GM12892 (cell line): ENCODE results near the gene PARP9.

Experiments used
- POLR2A ChIP-seq: IDR thresholded peaks from 2 replicates; pipeline ENCODE4 v1.6.1; 2011; ENCODE audit warnings: low read depth, low read length, control low read depth
- TAF1 ChIP-seq: IDR thresholded peaks from 2 replicates; pipeline ENCODE4 v1.6.1; 2011; ENCODE audit warnings: low read depth, mild to moderate bottlenecking, control low read depth, low read length, borderline replicate concordance

DNA sequence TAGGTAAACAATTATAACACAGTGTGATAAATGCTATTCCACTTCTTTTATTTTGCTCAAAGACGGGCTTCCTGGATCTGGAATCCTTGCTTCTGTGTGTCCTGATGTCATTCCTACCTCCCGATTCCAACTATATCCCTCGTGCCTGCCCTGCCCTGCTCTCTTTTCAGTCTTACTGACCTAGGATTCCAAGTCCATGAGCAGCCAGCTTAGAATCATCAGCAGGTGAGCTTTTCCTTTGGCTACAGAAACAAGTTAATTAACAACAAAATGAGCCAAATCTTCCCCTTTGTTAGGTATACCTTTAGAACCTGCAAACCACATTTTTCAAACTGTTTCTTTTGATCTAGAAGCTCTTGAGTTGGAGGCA lies 27.5 kb downstream of the PARP9 start:
- TF ChIP-seq TAF1: no peak
- no peak for TF ChIP-seq POLR2A
